ENCODE results near the gene ARID3C. TPM values are rescaled to one million over a fixed set of nuclear protein-coding genes. Genes with fewer than 3 reads are reported as not detected.

ARID3C gene
- total RNA-seq, 1 donor from 2014 or later, result 4.7 TPM

GRCh38 chr9:34572092-34572491 is 56.8 kb downstream of the ARID3C start:
- no peaks in the 10 kb centered on the region for H3K36me3 ChIP-seq

DNA sequence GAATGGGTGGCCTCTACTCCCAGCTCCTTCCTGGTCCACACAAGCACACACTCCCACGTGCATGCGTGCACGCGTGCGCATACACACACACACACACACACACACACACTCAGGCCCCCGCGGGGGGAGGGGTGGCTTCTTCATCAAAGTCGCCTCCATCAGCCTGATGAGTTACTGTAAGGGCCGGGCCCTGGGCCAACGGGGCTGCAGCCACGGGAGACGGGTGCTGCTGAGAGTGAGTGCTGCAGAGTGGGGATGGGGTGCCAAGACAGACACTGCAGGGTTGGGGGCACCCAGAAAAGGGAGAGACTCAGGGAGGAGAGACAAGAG is 57.4 kb downstream of the ARID3C start:
- Mint-ChIP-seq H3K27me3 (ENCODE audit: insufficient read depth, low read depth) (peaks cover 7% of the 10 kb centered on the region), H3K27ac (no peak overlapping the region), H3K9me3 (no peaks in the 10 kb centered on the region), H3K4me3 (peak overlapping the region; percentile 68), H3K36me3 (peaks cover 24% of the 10 kb centered on the region), H3K4me1 (peaks cover 85% of the 10 kb centered on the region)
- Histone ChIP-seq H3K9ac (no peak overlapping the region), H3K36me3 (no peaks in the 10 kb centered on the region), H3K9me3 (ENCODE audit: low read depth) (no peaks in the 10 kb centered on the region), H4K20me1 (ENCODE audit: low read depth) (peaks cover 69% of the 10 kb centered on the region), H3K4me2 (no peak overlapping the region), H2AFZ (replicated peaks) (no peak overlapping the region), H3K4me3 (no peak overlapping the region), H3K27me3 (no peaks in the 10 kb centered on the region), H3K79me2 (ENCODE audit: low read depth) (no peaks in the 10 kb centered on the region), H3K4me1 (peaks cover 70% of the 10 kb centered on the region), H3K27ac (no peak overlapping the region), H3F3A (ENCODE audit: low read depth) (peaks cover 11% of the 10 kb centered on the region)
- TF ChIP-seq, protein P1, sequence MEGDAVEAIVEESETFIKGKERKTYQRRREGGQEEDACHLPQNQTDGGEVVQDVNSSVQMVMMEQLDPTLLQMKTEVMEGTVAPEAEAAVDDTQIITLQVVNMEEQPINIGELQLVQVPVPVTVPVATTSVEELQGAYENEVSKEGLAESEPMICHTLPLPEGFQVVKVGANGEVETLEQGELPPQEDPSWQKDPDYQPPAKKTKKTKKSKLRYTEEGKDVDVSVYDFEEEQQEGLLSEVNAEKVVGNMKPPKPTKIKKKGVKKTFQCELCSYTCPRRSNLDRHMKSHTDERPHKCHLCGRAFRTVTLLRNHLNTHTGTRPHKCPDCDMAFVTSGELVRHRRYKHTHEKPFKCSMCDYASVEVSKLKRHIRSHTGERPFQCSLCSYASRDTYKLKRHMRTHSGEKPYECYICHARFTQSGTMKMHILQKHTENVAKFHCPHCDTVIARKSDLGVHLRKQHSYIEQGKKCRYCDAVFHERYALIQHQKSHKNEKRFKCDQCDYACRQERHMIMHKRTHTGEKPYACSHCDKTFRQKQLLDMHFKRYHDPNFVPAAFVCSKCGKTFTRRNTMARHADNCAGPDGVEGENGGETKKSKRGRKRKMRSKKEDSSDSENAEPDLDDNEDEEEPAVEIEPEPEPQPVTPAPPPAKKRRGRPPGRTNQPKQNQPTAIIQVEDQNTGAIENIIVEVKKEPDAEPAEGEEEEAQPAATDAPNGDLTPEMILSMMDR (IDR thresholded peaks at IDR 0.05), result no peak
- TF ChIP-seq EZH2 (IDR thresholded peaks at IDR 0.05) (no peak), EZH2phosphoT487 (IDR thresholded peaks at IDR 0.05) (no peak)
- no peak for DNase-seq (ENCODE audit: low spot score)

More at GRCh38 chr9:34572092-34572491, 56.8 kb downstream of the ARID3C start:
- Histone ChIP-seq H3F3A (ENCODE audit: low read depth) (peaks cover 11% of the 10 kb centered on the region), H3K4me3 (no peak overlapping the region), H4K20me1 (ENCODE audit: low read depth) (peaks cover 69% of the 10 kb centered on the region), H3K27me3 (no peaks in the 10 kb centered on the region), H3K79me2 (ENCODE audit: low read depth) (no peaks in the 10 kb centered on the region), H3K4me2 (no peak overlapping the region), H3K4me1 (peaks cover 71% of the 10 kb centered on the region), H3K27ac (no peak overlapping the region), H2AFZ (replicated peaks) (no peak overlapping the region), H3K9me3 (ENCODE audit: low read depth) (no peaks in the 10 kb centered on the region), H3K9ac (no peak overlapping the region)
- Mint-ChIP-seq H3K27me3 (ENCODE audit: insufficient read depth, low read depth) (peaks cover 4% of the 10 kb centered on the region), H3K27ac (no peak overlapping the region), H3K4me1 (peaks cover 85% of the 10 kb centered on the region), H3K36me3 (peaks cover 20% of the 10 kb centered on the region), H3K9me3 (no peaks in the 10 kb centered on the region), H3K4me3 (no peak overlapping the region)
- DNase-seq (ENCODE audit: low spot score), result no peak
- TF ChIP-seq, protein P1 (IDR thresholded peaks at IDR 0.05), result no peak
- TF ChIP-seq EZH2phosphoT487 (IDR thresholded peaks at IDR 0.05) (no peak), EZH2 (IDR thresholded peaks at IDR 0.05) (no peak)

Small RNAs within 50 kb of the gene (small RNA-seq; reads per million reads assigned to genes)
- not detected for gene CCL27

Other genes with a start within 250 kb of the ARID3C start
- 4.2 and 6.5 TPM in 2 replicates for gene FAM219A, start 170.5 kb downstream of the ARID3C start, total RNA-seq (ENCODE audit: low replicate concordance)
- gene DNAI1, start 170.3 kb downstream of the ARID3C start, total RNA-seq (ENCODE audit: low replicate concordance), result 0.52 and 1.3 TPM in 2 replicates
- 4.4 and 21.3 TPM in 2 replicates for gene ENHO, start 106.1 kb downstream of the ARID3C start, total RNA-seq (ENCODE audit: low replicate concordance)
- gene CNTFR, start 39.3 kb downstream of the ARID3C start, total RNA-seq (ENCODE audit: low replicate concordance), result 8.6 and 37.2 TPM in 2 replicates
- gene RPP25L, start 17.0 kb downstream of the ARID3C start, total RNA-seq (ENCODE audit: low replicate concordance), result 17.4 and 40.1 TPM in 2 replicates
- 45.6 and 98.3 TPM in 2 replicates for gene DCTN3, start 8.6 kb downstream of the ARID3C start, total RNA-seq (ENCODE audit: low replicate concordance)
- gene SIGMAR1, start 8.7 kb upstream of the ARID3C start, total RNA-seq (ENCODE audit: low replicate concordance), result 37.8 and 108 TPM in 2 replicates
- gene GALT, start 17.6 kb upstream of the ARID3C start, total RNA-seq (ENCODE audit: low replicate concordance), result 32.1 and 43.7 TPM in 2 replicates
- gene IL11RA, start 23.1 kb upstream of the ARID3C start, total RNA-seq (ENCODE audit: low replicate concordance), result 11.4 and 12.7 TPM in 2 replicates
- 0.37 and 0.67 TPM in 2 replicates for gene CCL27, start 33.6 kb upstream of the ARID3C start, total RNA-seq (ENCODE audit: low replicate concordance)
- gene CCL19, start 62.2 kb upstream of the ARID3C start, total RNA-seq (ENCODE audit: low replicate concordance), result not detected in 2 replicates
- gene CCL21, start 81.1 kb upstream of the ARID3C start, total RNA-seq (ENCODE audit: low replicate concordance), result not detected in 2 replicates